HG03060 (cell line): ENCODE measurements around the gene SCP2.

Experiments
- ATAC-seq: cut with Tn5 transposase; IDR thresholded peaks from one replicate; pipeline ENCODE4 v1.9.1; 2021; ENCODE audit warnings: low read depth, moderate number of reproducible peaks; ENCODE audit not compliant: unreplicated experiment

Gene SCP2

DNA sequence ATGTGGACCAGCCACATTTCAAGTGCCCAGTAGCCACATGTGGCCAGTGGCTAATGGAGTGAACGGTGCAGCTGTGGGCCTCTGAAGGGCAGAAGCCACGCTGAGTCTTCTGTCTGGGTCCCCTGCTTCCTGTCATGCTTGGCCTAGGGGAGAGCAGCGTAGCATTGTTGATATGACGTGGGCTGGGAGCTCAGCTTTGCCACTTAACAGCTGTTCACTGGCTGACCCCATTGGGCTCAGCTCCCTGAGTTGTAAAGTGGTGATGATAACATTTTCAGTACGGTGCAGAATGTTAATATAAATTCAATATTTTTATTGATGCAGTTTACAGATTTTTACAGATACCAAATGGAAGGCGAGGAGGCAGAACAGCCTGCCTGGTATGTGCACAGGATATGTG, 139.4 kb downstream of the SCP2 start:
- no peak for ATAC-seq

DNA sequence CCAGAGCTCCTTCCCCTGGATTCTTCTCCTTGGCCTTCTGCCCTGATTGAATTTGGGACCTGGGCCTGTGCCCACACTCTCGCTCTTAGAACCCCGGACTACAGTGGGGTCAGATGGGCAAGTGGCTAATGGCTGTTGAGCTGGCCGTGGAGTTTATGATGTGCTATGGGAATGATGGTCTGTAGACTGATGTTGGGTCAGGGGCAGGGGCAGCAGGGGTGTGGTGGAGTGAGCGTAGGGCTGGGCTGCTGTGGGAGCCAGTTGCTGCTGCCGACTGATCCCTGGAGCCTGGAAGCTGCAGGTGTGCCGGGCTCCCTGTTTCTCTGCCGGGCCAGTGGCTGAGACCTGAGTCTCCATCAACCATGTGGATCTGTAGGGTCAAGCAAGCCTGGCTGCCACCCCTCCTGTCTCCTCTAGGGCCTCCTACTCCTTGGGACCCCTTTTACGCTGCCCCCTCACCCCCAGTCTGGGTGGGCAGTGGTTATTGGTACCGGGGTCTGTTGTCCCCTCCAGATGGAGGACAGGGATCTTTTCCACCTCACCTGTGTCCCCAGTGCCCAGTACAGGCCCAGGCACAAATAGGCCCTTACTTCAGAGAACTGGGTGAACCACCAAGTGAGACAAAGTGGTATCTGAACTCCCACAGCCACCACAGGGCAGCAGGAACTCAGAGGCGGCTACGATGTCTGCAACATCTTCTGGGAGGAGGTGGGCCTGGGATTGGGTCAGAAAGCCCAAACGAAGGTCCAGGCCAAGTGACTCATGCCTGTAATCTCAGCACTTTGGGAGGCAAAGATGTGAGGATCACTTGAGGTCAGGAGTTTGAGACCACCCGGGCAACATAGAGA, 140.0 kb downstream of the SCP2 start:
- ATAC-seq = no peak

DNA sequence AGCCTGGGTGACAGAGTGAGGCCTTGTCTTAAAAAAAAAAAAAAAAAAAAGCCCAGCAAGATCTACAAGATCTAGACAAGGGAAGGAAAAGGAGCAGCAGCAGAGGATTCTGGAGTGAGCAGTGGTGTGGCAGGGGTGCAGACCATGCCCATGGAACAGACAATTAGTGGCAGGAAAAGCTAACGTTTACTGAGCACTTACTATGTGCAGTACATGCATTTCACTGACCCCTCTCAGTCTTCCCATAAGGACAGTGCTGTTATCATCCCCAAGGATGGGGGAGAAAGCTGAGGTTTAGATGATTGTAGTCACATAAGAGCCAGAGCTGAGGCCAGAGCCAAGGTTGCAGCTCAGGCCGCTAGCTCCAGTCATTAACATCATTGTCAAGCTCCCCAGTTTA, 140.8 kb downstream of the SCP2 start:
- ATAC-seq = no peak

DNA sequence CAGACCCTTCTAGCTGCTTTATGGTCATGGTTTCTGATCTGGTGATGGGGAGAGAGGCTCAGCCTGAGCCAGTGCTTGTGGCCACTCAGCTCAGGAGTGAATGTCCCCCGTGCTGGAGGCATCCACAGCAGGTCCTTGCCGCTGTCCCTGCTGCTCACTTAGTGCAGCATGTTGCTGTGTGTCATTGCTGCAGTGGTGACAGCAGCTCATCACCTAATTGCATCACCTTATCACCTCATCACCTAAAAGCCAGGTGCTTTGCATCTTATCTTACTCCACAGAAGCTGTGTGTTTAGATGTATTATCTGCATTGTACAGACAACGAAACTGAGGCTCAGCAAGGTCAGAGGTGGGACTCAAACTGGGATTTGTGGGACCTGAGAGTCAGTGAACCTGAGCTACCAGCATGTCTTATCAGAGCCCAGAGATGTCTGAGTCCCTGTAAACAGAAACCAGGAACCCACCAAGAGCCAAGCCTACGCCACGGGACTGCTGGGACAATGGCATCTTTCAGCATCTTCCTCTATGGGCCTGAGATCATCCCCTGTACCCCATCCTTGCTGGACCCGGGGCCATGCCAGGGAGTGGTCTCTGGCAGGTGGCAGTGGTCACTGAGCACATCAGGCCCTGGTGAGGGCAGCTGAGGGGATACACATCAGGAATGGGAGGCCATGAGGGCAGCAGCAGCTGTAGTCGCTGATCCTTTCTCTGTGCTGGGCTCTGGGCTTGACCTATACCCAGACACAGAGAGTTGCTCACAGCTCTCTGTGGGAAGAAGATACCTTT, 141.4 kb downstream of the SCP2 start:
- no peak for ATAC-seq

DNA sequence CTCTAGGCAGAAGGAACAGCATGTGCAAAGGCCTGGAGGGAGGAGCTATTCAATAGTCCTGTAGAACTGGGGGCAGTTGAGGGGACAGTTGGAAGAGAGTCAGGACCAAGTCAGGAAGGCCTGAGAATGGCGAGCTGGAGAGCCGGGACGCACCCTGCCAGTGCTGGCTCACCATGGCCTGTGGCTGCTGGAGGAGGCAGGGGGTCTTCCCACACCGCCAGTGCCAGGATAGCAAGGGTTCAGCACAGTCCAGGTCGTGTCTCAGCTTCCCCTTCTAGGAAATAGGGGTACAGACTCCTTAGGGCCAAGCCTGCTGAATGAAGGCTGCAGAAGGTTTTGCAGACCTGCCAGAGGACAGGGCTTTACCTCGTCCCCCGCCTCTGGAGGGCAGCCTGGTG, 142.2 kb downstream of the SCP2 start:
- ATAC-seq = no peak

DNA sequence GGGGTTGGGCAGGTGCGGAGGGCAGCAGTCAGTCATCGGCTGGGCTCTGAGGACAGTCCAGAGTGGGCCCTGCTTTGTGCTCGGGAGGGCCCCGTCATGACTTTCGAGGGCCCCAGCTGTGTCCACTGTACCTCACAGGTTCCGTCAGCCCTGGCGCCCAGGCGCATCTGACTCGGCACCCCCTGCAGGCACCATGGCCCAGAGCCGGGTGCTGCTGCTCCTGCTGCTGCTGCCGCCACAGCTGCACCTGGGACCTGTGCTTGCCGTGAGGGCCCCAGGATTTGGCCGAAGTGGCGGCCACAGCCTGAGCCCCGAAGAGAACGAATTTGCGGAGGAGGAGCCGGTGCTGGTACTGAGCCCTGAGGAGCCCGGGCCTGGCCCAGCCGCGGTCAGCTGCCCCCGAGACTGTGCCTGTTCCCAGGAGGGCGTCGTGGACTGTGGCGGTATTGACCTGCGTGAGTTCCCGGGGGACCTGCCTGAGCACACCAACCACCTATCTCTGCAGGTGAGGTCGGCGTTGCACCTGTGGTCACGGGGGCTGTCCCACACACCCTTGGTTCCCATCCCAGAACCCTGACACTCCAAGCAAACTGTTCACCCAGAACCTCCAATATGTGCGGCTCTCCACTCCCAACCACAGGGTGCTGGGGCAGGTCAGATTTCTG, 142.7 kb downstream of the SCP2 start:
- ATAC-seq = no peak

DNA sequence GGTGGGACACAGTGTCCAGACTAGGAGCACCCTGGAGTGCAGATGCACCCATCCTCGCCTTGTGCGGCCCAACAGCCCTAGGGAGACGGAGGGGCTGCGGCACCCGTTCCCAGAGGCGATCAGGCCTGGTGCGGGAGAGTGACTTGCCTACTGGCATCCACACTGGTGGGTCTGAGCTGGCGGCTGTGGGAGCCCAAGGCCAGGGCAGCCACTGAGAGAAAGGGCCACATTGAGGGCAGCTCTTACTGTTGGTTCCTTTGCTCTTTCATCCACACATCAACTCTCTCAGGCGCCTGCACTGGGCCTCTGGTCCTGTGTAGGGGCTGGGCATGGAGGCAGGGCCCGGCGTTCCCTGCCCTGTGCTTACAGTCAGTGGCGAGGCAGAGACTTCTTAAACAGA, 143.5 kb downstream of the SCP2 start:
- no peak for ATAC-seq

DNA sequence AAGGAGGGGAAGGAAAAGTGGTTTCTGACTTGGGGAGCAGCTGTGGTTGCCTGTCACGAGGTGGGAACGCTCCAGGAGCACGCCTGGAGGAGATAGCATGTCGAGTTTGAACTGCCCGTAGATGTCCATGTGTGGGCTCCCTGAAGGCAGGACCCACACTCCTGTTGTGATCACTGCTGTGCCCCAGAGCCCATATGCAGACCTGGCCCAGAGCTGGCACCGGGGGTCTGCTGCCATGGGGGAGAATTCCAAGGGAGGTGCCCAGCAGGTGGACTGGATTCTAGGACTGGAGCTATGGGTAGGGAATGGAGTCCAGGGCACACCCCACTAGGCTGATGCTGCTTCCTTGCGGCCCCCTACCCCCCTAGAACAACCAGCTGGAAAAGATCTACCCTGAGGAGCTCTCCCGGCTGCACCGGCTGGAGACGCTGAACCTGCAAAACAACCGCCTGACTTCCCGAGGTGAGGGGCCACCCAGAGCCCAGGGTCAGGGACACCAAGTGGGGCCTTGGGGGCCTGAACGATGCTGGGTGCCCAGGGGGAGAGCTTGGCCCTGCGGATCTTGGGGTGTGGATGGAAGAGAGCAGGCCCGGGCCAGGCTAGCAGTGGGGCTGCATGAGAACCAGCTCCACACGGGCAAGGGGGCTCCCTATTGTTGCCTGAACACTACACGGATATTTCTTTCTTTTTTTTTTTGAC, 144.2 kb downstream of the SCP2 start:
- ATAC-seq = no peak

DNA sequence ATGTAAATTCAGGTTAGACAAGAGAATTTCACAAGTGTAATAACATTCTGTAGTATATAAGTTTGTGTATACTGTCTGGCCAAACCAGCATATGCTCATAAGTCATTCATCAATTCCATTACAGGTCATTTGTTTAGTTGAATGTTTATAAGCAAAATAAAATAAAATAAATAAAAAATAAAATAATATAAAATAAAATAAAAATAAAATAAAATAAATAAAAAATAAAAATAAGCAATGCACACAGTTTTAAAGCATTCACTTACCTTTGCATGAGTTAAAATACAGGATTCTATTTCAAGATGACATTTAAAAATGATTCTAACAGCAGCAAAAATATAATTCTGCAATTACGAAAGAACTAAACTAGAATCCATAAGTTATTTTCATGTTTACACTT, 144.8 kb downstream of the SCP2 start:
- ATAC-seq = no peak

DNA sequence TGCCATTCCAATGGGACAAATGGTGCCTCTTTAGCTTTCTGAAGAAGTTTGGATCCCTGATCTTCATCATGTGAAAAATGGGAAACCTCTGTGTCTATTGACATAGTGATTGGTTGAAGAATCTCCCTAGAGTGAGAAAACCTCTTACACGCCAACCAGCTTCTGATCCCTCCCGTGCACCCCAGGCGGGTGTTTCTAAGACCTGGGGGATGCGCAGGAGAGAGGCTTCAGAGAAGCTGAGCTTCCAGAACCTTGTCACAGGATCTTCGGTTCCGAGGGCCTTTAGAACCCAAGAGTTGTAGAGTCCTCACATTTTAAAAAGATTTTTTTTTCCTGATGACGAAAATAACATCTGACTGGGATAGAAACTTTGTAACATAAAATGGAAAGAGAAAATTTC, 146.2 kb downstream of the SCP2 start:
- no peak for ATAC-seq

DNA sequence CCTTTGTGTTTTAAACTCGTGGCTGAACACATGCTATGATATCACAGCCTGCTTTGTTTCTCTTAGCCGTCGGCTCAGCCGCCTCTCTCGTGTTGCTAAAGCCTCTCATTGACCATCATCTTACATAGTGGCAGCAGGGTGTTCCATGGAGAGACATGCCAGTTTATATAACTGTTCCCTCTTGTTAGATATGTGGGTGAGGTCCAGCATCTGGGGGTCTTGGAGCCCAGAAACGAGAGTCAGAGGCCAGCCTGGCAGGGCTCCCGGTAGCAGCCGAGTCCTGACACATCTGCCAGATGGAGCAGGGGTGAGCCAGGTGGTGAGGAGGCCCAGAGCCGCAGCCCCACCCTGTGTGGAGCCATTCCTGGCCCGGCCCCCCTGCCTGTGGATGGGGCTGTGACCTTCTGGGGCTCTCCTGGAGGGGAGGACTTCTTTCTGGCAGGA, 146.8 kb downstream of the SCP2 start:
- ATAC-seq = no peak

DNA sequence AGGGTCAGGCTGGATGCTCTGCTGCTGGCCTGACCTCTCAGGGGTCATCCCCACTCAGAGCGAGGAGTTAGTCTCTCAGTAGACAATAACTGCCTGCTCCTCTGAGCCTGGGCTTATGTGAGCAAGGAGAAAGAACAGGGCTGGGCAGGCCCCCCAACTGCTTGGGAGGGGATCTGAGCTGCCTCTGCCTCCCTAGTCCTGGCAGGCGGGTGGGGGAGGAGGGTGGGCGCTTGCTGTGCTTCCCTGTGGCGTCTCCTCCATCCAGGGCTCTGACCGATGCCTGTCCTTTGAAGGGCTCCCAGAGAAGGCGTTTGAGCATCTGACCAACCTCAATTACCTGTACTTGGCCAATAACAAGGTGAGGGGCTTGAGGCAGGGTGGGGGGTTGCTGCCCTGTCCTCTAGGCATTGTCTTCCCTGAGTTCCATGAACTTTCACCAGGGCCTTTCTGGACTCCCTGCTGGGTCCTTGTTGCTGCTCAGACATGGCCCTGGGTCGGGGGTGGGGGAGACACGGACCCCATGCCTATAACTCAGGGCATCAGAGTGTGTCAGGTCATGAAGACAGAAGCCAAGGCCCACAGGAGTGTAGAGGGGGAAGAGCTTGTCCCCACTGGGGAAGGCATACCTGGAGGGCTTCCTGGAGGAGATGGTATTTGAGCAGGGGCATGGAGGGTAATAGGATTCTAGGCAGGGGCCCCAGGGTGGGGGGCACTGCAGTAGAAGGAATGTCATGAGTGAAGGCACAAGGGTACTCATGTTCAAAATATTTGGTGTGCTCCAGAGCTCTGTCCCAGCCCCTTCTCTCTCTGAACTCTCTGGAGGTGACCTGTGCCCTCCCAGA, 147.5 kb downstream of the SCP2 start:
- no peak for ATAC-seq

DNA sequence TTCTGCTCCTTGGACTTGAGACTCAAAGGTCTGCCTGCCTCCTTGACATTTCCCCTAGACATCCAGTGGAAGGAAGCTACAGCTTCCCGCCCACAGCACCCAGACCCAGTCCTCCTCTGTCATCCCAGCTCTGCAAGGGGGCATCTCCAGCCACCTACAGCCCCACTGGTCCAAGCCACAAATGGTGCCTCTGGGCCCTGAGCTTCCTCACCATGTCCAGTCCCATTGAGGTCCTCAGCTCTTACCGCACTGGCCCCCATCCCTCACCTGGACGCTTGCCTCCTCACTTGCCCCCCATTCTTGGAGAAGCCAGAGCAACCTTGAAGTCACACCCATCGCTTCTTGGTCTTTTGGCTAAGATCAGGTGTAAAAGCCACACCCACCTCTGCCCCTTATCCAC, 148.1 kb downstream of the SCP2 start:
- no peak for ATAC-seq

DNA sequence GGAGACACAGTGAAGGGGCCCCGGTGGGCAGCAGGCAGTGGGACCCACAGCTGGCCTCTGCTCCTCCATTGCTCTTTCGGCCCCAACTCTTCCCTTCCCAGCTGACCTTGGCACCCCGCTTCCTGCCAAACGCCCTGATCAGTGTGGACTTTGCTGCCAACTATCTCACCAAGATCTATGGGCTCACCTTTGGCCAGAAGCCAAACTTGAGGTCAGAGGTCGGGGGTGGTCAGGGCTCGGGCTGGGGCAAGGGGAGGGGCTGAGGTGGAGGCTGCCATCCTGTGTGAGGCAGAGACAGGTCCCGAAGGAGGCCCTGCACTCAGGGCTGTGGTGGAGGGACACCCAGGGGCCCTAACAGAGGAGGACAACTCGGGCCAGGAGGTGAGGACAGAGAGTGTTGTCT, 148.7 kb downstream of the SCP2 start:
- ATAC-seq = no peak

DNA sequence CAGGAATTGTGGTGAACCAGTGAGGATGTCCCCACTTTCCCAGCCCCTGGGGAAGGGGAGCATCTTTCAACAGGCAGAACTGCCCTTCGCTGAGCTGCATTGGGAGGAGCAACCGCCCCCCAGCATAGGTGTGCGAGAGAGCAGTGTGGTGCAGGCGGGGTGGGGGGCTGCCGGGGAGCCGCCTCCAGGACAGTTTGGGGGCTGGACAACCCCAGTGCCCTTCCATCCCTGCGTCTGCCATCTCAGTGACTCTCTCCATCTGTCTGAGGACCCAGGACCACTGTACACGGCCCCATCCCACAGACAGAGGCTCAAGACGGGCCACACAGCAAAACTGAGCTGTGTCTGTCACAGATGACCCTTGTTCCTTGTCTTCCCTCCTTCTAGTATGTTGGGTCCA, 149.1 kb downstream of the SCP2 start:
- ATAC-seq = no peak

DNA sequence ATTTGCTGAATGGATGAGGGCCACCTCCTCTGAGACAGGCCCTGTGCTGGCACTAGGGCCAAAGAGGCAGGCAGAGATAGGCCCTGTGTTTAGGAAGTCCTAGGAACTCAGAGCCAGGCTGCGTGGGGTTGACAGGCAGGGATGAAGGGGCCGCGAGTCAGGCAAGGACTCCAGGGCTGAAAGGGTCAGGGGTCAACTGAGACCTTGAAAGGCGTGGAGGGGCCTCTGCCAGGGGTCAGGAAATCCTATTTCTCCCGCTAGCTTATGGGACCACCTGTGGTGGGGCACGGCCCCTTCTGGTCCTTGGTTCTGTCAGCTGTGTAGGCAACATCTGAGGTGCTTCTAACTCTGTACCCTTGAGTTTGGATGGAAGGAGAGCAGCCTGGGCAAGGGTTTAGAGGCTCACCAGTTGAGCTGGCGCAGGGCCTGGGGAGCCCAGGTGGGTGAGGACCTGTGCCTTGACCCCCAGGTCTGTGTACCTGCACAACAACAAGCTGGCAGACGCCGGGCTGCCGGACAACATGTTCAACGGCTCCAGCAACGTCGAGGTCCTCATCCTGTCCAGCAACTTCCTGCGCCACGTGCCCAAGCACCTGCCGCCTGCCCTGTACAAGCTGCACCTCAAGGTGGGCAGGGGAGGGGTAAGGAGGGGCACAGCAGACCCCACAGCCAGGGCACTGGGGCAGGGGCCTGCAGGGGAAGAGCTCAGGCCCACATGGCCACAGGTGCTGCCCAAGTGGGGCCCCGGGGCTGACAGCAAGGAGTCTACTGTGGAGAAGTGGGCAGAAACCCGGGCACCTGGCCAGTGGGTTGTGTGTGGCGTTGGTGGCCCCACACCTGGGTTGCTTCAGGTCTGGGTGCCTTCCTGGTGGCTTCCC, 149.9 kb downstream of the SCP2 start:
- ATAC-seq = no peak

DNA sequence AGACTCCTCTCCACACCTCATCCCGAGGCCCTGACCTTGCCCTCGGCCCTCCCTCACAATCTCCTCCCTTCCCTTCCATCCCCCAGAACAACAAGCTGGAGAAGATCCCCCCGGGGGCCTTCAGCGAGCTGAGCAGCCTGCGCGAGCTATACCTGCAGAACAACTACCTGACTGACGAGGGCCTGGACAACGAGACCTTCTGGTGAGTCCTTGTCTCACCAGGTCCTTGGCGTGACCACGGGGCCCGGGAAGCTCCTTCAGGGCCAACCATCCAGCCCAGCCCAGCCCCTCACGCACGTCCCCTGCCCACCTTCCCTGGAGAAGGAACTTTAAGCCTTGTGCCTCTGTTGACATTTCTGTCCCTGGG, 150.5 kb downstream of the SCP2 start:
- ATAC-seq = no peak

DNA sequence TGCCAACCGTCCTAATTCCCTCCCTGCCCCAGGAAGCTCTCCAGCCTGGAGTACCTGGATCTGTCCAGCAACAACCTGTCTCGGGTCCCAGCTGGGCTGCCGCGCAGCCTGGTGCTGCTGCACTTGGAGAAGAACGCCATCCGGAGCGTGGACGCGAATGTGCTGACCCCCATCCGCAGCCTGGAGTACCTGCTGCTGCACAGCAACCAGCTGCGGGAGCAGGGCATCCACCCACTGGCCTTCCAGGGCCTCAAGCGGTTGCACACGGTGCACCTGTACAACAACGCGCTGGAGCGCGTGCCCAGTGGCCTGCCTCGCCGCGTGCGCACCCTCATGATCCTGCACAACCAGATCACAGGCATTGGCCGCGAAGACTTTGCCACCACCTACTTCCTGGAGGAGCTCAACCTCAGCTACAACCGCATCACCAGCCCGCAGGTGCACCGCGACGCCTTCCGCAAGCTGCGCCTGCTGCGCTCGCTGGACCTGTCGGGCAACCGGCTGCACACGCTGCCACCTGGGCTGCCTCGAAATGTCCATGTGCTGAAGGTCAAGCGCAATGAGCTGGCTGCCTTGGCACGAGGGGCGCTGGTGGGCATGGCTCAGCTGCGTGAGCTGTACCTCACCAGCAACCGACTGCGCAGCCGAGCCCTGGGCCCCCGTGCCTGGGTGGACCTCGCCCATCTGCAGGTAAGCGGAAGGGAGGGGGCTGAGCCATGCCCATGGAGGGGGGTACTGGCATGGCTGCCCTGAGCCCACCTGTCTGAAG, 151.4 kb downstream of the SCP2 start:
- ATAC-seq = no peak
